HepG2 (cell line): Measurements from ENCODE around the gene RFC1. TPM values are rescaled to one million over a fixed set of nuclear protein-coding genes. Genes with fewer than 3 reads are reported as not detected.

Experiments
- AFF4 ChIP-seq: sonication (generic); formaldehyde crosslinking; IDR thresholded peaks from 2 replicates; pipeline ENCODE4 v1.4.0; 2020; ENCODE audit warnings: missing genetic modification reagents
- CBFB ChIP-seq: sonication (generic); formaldehyde crosslinking; IDR thresholded peaks from 2 replicates; pipeline ENCODE4 v1.4.0; 2020; ENCODE audit warnings: missing genetic modification reagents
- FOXA3 ChIP-seq: IDR thresholded peaks from 2 replicates; pipeline ENCODE4 v1.6.1; 2016; ENCODE audit warnings: missing genetic modification reagents, missing compliant biosample characterization
- HNF4G ChIP-seq, 2 experiments: sonication (generic) in 1 of 2; formaldehyde crosslinking in 1 of 2; IDR thresholded peaks; 2 replicates each; pipeline versions ENCODE4 v1.4.0 to v1.6.1; 2011 to 2020; ENCODE audit warnings: borderline replicate concordance in 2 of 2, low read depth in 2 of 2, mild to moderate bottlenecking in 2 of 2, low read length in 1 of 2, missing genetic modification reagents in 1 of 2, moderate library complexity in 1 of 2
- HNRNPH1 ChIP-seq: fragments of 200-400 bp; formaldehyde crosslinking; optimal IDR thresholded peaks from 2 replicates; pipeline ENCODE3; 2017; ENCODE audit warnings: mild to moderate bottlenecking, low read depth, low read length
- KMT2A ChIP-seq: sonication (generic); formaldehyde crosslinking; IDR thresholded peaks from 2 replicates; pipeline ENCODE4 v1.4.0; 2020; ENCODE audit warnings: missing genetic modification reagents
- LCORL ChIP-seq, 2 experiments: fragments of 450-650 bp in 1 of 2; sonication (generic) in 1 of 2; formaldehyde crosslinking in 1 of 2; IDR thresholded peaks; 2 replicates each; pipeline versions ENCODE4 v1.5.0 to v1.6.1; 2017 to 2020; ENCODE audit warnings: antibody characterized with exemption in 1 of 2, missing genetic modification reagents in 1 of 2
- MED8 ChIP-seq: sonication (generic); formaldehyde crosslinking; IDR thresholded peaks from 2 replicates; pipeline ENCODE4 v1.8.1; 2023; ENCODE audit warnings: mild to moderate bottlenecking, missing genetic modification reagents; ENCODE audit not compliant: insufficient replicate concordance
- PHF5A ChIP-seq: IDR thresholded peaks from one replicate; pipeline ENCODE4 v1.6.1; 2018; ENCODE audit warnings: low read depth, missing genetic modification reagents; ENCODE audit not compliant: unreplicated experiment
- TSC22D2 ChIP-seq: sonication (generic); formaldehyde crosslinking; IDR thresholded peaks from 2 replicates; pipeline ENCODE4 v1.5.1; 2020; ENCODE audit warnings: missing genetic modification reagents, mild to moderate bottlenecking, borderline replicate concordance
- ZEB1 ChIP-seq: IDR thresholded peaks from 2 replicates; pipeline ENCODE4 v1.6.1; 2012; ENCODE audit warnings: mild to moderate bottlenecking, low read depth, inconsistent platforms; ENCODE audit not compliant: insufficient replicate concordance
- ZNF274 ChIP-seq: sonication (generic); formaldehyde crosslinking; IDR thresholded peaks from 2 replicates; pipeline ENCODE4 v1.5.1; 2020; ENCODE audit warnings: mild to moderate bottlenecking, missing genetic modification reagents
- ZNF382 ChIP-seq: sonication (generic); formaldehyde crosslinking; IDR thresholded peaks from 2 replicates; pipeline ENCODE4 v1.5.0; 2020; ENCODE audit warnings: missing genetic modification reagents, mild to moderate bottlenecking, borderline replicate concordance
- ZNF550 ChIP-seq: sonication (generic); formaldehyde crosslinking; IDR thresholded peaks from 2 replicates; pipeline ENCODE4 v1.4.0; 2020; ENCODE audit warnings: mild to moderate bottlenecking, missing genetic modification reagents, borderline replicate concordance
- ZNF552 ChIP-seq: sonication (generic); formaldehyde crosslinking; IDR thresholded peaks from 2 replicates; pipeline ENCODE4 v1.9.0; 2022; ENCODE audit warnings: missing genetic modification reagents, mild to moderate bottlenecking, borderline replicate concordance
- ZNF772 ChIP-seq: sonication (generic); formaldehyde crosslinking; IDR thresholded peaks from 2 replicates; pipeline ENCODE4 v1.5.0; 2020; ENCODE audit warnings: mild to moderate bottlenecking, missing genetic modification reagents
- ZNF788 ChIP-seq: sonication (generic); formaldehyde crosslinking; IDR thresholded peaks from 2 replicates; pipeline ENCODE4 v1.5.0; 2020; ENCODE audit warnings: mild to moderate bottlenecking, missing genetic modification reagents, borderline replicate concordance
- polyA plus RNA-seq, 8 experiments: library from polyadenylated mRNA; depleted of rRNA in 3 of 8; stranded (reverse) in 7 of 8; unstranded in 1 of 8; fragments of >200 nt; fragmentation: Illumina TruSeq in 4 of 8; extraction: Trizol in 4 of 8; gene quantifications; 2 replicates each; pipeline versions ENCODE4 v1.2.1 to v1.2.3, GENCODE V29; 2011 to 2016; ENCODE audit warnings: low read depth in 4 of 8, missing spikeins in 1 of 8, mixed read lengths in 1 of 8; ENCODE audit not compliant: insufficient read depth in 1 of 8
- total RNA-seq, 5 experiments: library from RNA; depleted of rRNA; stranded (reverse); fragments of >200 nt; fragmentation: Illumina TruSeq; extraction: Trizol; gene quantifications; 2 replicates each; pipeline ENCODE4 v1.2.3, GENCODE V29; 2016; ENCODE audit warnings: low read depth in 1 of 5
- TF ChIP-seq, protein P1 (sequence below): sonication (generic); formaldehyde crosslinking; IDR thresholded peaks from 2 replicates; pipeline ENCODE4 v1.4.0; 2020; ENCODE audit warnings: mild to moderate bottlenecking, low read depth, missing genetic modification reagents
- TF ChIP-seq, protein P2 (sequence below): sonication (generic); formaldehyde crosslinking; IDR thresholded peaks from 2 replicates; pipeline ENCODE4 v1.4.0; 2020; ENCODE audit warnings: missing genetic modification reagents

RFC1 gene
- total and polyA plus RNA-seq, 2 of the 13 experiments (the other 11 are each of a cell fraction or from before 2014, with no cell fraction given) = 15.9 to 78.8 TPM

GRCh38 chr4:39341075-39341725, 25.0 kb downstream of the RFC1 start (continued):
- TF ChIP-seq ZNF788 = no peak; the same call in 1 of the 2 replicates
- no peak for TF ChIP-seq PHF5A (CRISPR knock-in tag)
- no peak for TF ChIP-seq AFF4 (CRISPR knock-in tag)
- peak; percentile 77 for TF ChIP-seq FOXA3 (CRISPR knock-in tag)
- TF ChIP-seq ZNF274 (CRISPR knock-in tag) = no peak; the same call in 1 of the 2 replicates
- TF ChIP-seq ZNF382 (CRISPR knock-in tag) = no peak
- peak; percentile 44 for TF ChIP-seq ZEB1
- no peak for TF ChIP-seq CBFB (CRISPR knock-in tag)
- no peak for TF ChIP-seq MED8 (CRISPR knock-in tag)
- no peak for TF ChIP-seq ZNF550 (CRISPR knock-in tag)
- TF ChIP-seq, protein P1, sequence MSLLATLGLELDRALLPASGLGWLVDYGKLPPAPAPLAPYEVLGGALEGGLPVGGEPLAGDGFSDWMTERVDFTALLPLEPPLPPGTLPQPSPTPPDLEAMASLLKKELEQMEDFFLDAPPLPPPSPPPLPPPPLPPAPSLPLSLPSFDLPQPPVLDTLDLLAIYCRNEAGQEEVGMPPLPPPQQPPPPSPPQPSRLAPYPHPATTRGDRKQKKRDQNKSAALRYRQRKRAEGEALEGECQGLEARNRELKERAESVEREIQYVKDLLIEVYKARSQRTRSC (CRISPR knock-in tag) = no peak
- TF ChIP-seq KMT2A (CRISPR knock-in tag) = peak; percentile 70; the same call in 1 of the 2 replicates
- no peak; the same call in 1 of the 2 replicates for TF ChIP-seq ZNF772 (CRISPR knock-in tag)
- TF ChIP-seq ZNF552 (CRISPR knock-in tag) = no peak
- TF ChIP-seq HNRNPH1 = no peak
- TF ChIP-seq TSC22D2 = 0 out of 2 replicates have a peak, but pooled peaks have one; percentile 24
- TF ChIP-seq LCORL (IDR thresholded peaks at IDR 0.05) = peak; percentile 72
- peak; percentile 85 for TF ChIP-seq LCORL (CRISPR knock-in tag; IDR thresholded peaks at IDR 0.05)
- TF ChIP-seq, protein P2, sequence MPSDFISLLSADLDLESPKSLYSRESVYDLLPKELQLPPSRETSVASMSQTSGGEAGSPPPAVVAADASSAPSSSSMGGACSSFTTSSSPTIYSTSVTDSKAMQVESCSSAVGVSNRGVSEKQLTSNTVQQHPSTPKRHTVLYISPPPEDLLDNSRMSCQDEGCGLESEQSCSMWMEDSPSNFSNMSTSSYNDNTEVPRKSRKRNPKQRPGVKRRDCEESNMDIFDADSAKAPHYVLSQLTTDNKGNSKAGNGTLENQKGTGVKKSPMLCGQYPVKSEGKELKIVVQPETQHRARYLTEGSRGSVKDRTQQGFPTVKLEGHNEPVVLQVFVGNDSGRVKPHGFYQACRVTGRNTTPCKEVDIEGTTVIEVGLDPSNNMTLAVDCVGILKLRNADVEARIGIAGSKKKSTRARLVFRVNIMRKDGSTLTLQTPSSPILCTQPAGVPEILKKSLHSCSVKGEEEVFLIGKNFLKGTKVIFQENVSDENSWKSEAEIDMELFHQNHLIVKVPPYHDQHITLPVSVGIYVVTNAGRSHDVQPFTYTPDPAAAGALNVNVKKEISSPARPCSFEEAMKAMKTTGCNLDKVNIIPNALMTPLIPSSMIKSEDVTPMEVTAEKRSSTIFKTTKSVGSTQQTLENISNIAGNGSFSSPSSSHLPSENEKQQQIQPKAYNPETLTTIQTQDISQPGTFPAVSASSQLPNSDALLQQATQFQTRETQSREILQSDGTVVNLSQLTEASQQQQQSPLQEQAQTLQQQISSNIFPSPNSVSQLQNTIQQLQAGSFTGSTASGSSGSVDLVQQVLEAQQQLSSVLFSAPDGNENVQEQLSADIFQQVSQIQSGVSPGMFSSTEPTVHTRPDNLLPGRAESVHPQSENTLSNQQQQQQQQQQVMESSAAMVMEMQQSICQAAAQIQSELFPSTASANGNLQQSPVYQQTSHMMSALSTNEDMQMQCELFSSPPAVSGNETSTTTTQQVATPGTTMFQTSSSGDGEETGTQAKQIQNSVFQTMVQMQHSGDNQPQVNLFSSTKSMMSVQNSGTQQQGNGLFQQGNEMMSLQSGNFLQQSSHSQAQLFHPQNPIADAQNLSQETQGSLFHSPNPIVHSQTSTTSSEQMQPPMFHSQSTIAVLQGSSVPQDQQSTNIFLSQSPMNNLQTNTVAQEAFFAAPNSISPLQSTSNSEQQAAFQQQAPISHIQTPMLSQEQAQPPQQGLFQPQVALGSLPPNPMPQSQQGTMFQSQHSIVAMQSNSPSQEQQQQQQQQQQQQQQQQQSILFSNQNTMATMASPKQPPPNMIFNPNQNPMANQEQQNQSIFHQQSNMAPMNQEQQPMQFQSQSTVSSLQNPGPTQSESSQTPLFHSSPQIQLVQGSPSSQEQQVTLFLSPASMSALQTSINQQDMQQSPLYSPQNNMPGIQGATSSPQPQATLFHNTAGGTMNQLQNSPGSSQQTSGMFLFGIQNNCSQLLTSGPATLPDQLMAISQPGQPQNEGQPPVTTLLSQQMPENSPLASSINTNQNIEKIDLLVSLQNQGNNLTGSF (CRISPR knock-in tag) = no peak
- peak; percentile 56; the same call in 1 of the 2 replicates for TF ChIP-seq HNF4G (IDR thresholded peaks at IDR 0.05; ENCODE audit: borderline replicate concordance, low read depth, low read length)
- TF ChIP-seq HNF4G (CRISPR knock-in tag; IDR thresholded peaks at IDR 0.05; ENCODE audit: borderline replicate concordance, low read depth) = no peak
